ENCODE results near the gene RALGDS. TPM values are rescaled to one million over a fixed set of nuclear protein-coding genes. Genes with fewer than 3 reads are reported as not detected.

Gene RALGDS
- total and polyA plus RNA-seq, 11 donors = 17.8 to 70.1 (median 25.8) TPM

GRCh38 chr9:133128152-133128551 lies 7.1 kb upstream of the RALGDS start:
- Histone ChIP-seq H3K9me3 (no peaks in the 10 kb centered on the region), H3K36me3 (no peaks in the 10 kb centered on the region), H3K4me3 (peak overlapping the region in 1 of 12 donors; percentile 49), H3K4me1 (peaks cover 16 to 74% (median 49%) of the 10 kb centered on the region in 12 donors), H3K27me3 (no peaks in the 10 kb centered on the region), H3K27ac (peak overlapping the region in 4 of 12 donors; percentile 67 to 83 (median 72))
- ATAC-seq (no peak), DNase-seq (no peak)
- 91 to 93% (median 92%) methylated on average over 9 to 13 of the region's 13 CpGs for WGBS, 4 donors
- TF ChIP-seq CTCF (IDR thresholded peaks at IDR 0.05) = no peak
- no peak for TF ChIP-seq POLR2A (IDR thresholded peaks at IDR 0.05)
- intact Hi-C loops (cut with DNase I) = no loop called here

- no peaks in the 10 kb centered on the region for H3K36me3 ChIP-seq
- peak overlapping the region in 1 of 12 donors; percentile 49 for H3K4me3 ChIP-seq
- no peaks in the 10 kb centered on the region for H3K9me3 ChIP-seq
- TF ChIP-seq CTCF (IDR thresholded peaks at IDR 0.05) = peak in 1 of 12 donors; percentile 7
- no peak for TF ChIP-seq POLR2A (IDR thresholded peaks at IDR 0.05)
- ATAC-seq (peak; percentile 68 to 76 (median 70)), DNase-seq (peak in 3 of 5 donors; percentile 69 to 88 (median 72))
- WGBS, 4 donors = 47 to 71% (median 62%) methylated on average over 23 of the region's 23 CpGs
- peak overlapping the region in 11 of 12 donors; percentile 55 to 83 (median 71) for H3K27ac ChIP-seq
- H3K27me3 ChIP-seq = no peaks in the 10 kb centered on the region
- H3K4me1 ChIP-seq = peaks cover 13 to 74% (median 48%) of the 10 kb centered on the region in 12 donors
- intact Hi-C loops (cut with DNase I) = no loop called here
These were observed 6.4 kb upstream of the RALGDS start for GRCh38 chr9:133127340-133127981.

GRCh38 chr9:133126697-133127339 lies 5.8 kb upstream of the RALGDS start:
- no peaks in the 10 kb centered on the region for H3K9me3 ChIP-seq
- peak overlapping the region in 9 of 12 donors; percentile 15 to 40 (median 25) for H3K4me3 ChIP-seq
- WGBS, 4 donors = 73 to 83% (median 78%) methylated on average over 14 to 17 of the region's 17 CpGs
- TF ChIP-seq CTCF (IDR thresholded peaks at IDR 0.05) (no peak), POLR2A (IDR thresholded peaks at IDR 0.05) (no peak)
- H3K36me3 ChIP-seq = no peaks in the 10 kb centered on the region
- H3K4me1 ChIP-seq = peaks cover 13 to 74% (median 52%) of the 10 kb centered on the region in 12 donors
- peak overlapping the region in 11 of 12 donors; percentile 55 to 83 (median 71) for H3K27ac ChIP-seq
- intact Hi-C loops (cut with DNase I) = no loop called here
- ATAC-seq = no peak
- H3K27me3 ChIP-seq = no peaks in the 10 kb centered on the region
- no peak for DNase-seq
